ENCODE measurements around the gene KIAA0232.

- TF ChIP-seq CTCF (conservative IDR thresholded peaks at IDR 0.05; ENCODE audit: low read depth, low read length) (no peak), EZH2phosphoT487 (IDR thresholded peaks at IDR 0.05; ENCODE audit: borderline replicate concordance, low read length) (no peak), EZH2 (IDR thresholded peaks at IDR 0.05; ENCODE audit: low read length, unreplicated experiment) (no peak)
Observed at GRCh38 chr4:6854098-6854744, 71.7 kb downstream of the KIAA0232 start.
